ENCODE measurements around the gene MSMO1.

DNA sequence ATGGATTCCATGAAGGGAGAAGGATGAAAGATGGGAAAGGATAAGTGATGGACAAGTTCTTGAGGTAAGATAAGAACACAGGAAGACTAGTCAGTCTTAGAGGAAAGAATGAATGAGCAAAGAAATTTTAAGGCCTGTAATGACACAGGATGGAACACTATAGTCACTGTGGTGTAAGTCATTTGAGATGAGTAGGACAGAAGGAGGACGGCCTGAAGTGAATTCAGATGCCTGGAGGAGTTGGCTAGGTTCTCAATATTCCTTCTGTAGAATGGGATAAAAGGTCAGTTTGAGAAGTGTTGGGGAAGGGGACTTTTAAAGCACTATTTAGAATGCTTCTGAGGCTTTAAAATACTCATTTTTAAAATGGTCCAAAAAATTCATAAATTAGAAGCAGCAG is 3.9 kb downstream of the MSMO1 start:
- TF ChIP-seq, protein P1, sequence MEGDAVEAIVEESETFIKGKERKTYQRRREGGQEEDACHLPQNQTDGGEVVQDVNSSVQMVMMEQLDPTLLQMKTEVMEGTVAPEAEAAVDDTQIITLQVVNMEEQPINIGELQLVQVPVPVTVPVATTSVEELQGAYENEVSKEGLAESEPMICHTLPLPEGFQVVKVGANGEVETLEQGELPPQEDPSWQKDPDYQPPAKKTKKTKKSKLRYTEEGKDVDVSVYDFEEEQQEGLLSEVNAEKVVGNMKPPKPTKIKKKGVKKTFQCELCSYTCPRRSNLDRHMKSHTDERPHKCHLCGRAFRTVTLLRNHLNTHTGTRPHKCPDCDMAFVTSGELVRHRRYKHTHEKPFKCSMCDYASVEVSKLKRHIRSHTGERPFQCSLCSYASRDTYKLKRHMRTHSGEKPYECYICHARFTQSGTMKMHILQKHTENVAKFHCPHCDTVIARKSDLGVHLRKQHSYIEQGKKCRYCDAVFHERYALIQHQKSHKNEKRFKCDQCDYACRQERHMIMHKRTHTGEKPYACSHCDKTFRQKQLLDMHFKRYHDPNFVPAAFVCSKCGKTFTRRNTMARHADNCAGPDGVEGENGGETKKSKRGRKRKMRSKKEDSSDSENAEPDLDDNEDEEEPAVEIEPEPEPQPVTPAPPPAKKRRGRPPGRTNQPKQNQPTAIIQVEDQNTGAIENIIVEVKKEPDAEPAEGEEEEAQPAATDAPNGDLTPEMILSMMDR (IDR thresholded peaks at IDR 0.05; ENCODE audit: borderline replicate concordance, extremely low read depth, low read length, poor library complexity, severe bottlenecking), result no peak
- no peak for TF ChIP-seq EZH2 (IDR thresholded peaks at IDR 0.05; ENCODE audit: borderline replicate concordance, low read depth, low read length, severe bottlenecking)

Measured in DND-41 (cell line).